Right lobe of liver (tissue), 6 donors: Measurements from ENCODE around the gene APOL2. TPM values are rescaled to one million over a fixed set of nuclear protein-coding genes. Genes with fewer than 3 reads are reported as not detected.

ENCODE experiments used
- ATAC-seq, 4 donors: fragments of 200-7000 bp; cut with Tn5 transposase; one replicate each; pipeline ENCODE4 v1.9.1; 2020; ENCODE audit warnings: mild to moderate bottlenecking in 4 of 4, moderate library complexity in 4 of 4
- DNase-seq, 3 donors: peaks; one replicate each; pipeline ENCODE4 v3.0.0-alpha.2; 2020
- H3K27ac ChIP-seq, 3 donors: fragments of 200-600 bp; one replicate each; pipeline ENCODE4 v1.8.0; 2022
- H3K27me3 ChIP-seq, 2 donors: fragments of 200-600 bp; one replicate each; pipeline ENCODE4 v1.8.0; 2022
- H3K36me3 ChIP-seq, 4 donors: fragments of 200-600 bp; sonication (generic) in 1 of 4; one replicate each; pipeline versions ENCODE4 v1.5.1 to v1.8.0; 2017 to 2022; ENCODE audit warnings: control low read depth in 1 of 4
- H3K4me1 ChIP-seq, 4 donors: fragments of 200-600 bp; sonication (generic) in 1 of 4; one replicate each; pipeline versions ENCODE4 v1.5.1 to v1.8.0; 2017 to 2022; ENCODE audit warnings: control low read depth in 1 of 4
- H3K4me3 ChIP-seq, 3 donors: fragments of 200-600 bp; one replicate each; pipeline ENCODE4 v1.8.0; 2022
- H3K9me3 ChIP-seq, 4 donors: fragments of 200-600 bp; sonication (generic) in 1 of 4; one replicate each; pipeline versions ENCODE4 v1.5.1 to v1.8.0; 2017 to 2022; ENCODE audit warnings: control low read depth in 1 of 4
- CTCF ChIP-seq, 4 donors: fragments of 200-600 bp in 3 of 4; fragments of 450-650 bp in 1 of 4; IDR thresholded peaks; one replicate each; pipeline versions ENCODE4 v1.5.1 to v1.8.0; 2016 to 2022; ENCODE audit warnings: antibody characterized with exemption in 4 of 4, mild to moderate bottlenecking in 2 of 4
- POLR2A ChIP-seq: fragments of 450-650 bp; IDR thresholded peaks from one replicate; pipeline ENCODE4 v1.6.1; 2017; ENCODE audit warnings: antibody characterized with exemption, mild to moderate bottlenecking
- WGBS: methylation state at CpG from one replicate; pipeline ENCODE4 v1.1.6; 2018; ENCODE audit warnings: low coverage, low lambda C conversion rate; ENCODE audit not compliant: insufficient coverage; ENCODE audit errors: missing lambda C conversion rate; 5-methylcytosine and 5-hydroxymethylcytosine counted together
- intact Hi-C, 2 donors: fragments of 100-400 bp; cut with DNase I; formaldehyde crosslinking; loops; one replicate each; pipeline versions ENCODE4 v1.11.2 to v1.14.1; 2022
- total RNA-seq, 6 experiments: library from RNA; depleted of rRNA in 2 of 6; stranded (reverse); fragments of >200 nt in 2 of 6; fragmentation: NEBNext Ultra II Directional in 3 of 6; extraction: Animal tissue kit (Norgen Biotek cat#: 25700) in 3 of 6; gene quantifications; one replicate each; pipeline versions ENCODE4 v1.1.0 to v1.2.4, GENCODE V29; 2016 to 2023
- donor health status: DM: no; HTN: yes; CAD: no.
- donor health status: DM: no; HTN: no; CAD: no.
- donor health status: DM: no; HTN: no; CAD: no.
- donor health status: DM: no; HTN: yes; CAD: no.
- donor health status: DM: no; HTN: yes; CAD: no.

The APOL2 gene
- total RNA-seq, 6 experiments from 2014 or later = 40.8 to 121 (median 57.5) TPM

GRCh38 chr22:36220451-36220921, 18.8 kb downstream of the APOL2 start:
- H3K4me3 ChIP-seq = no peak overlapping the region
- no peaks in the 10 kb centered on the region for H3K9me3 ChIP-seq
- DNase-seq (no peak), ATAC-seq (peak; percentile 29 to 67 (median 46))
- H3K36me3 ChIP-seq = no peaks in the 10 kb centered on the region
- peaks cover 0 to 18% (median 0%) of the 10 kb centered on the region in 4 donors for H3K4me1 ChIP-seq
- no peaks in the 10 kb centered on the region for H3K27me3 ChIP-seq
- no peak overlapping the region for H3K27ac ChIP-seq
- 38% methylated on average over 6 of the region's 9 CpGs for WGBS
- TF ChIP-seq CTCF (IDR thresholded peaks at IDR 0.05) = no peak
- no peak for TF ChIP-seq POLR2A
- intact Hi-C loops = loop anchor here in 1 of 2 donors (10.0 kb wide), 1 partner anchor 76 kb away; no protein-coding TSS in a partner anchor

GRCh38 chr22:36218648-36219193, 20.6 kb downstream of the APOL2 start:
- WGBS = 72% methylated on average over 5 of the region's 7 CpGs
- TF ChIP-seq POLR2A (no peak), CTCF (IDR thresholded peaks at IDR 0.05) (no peak)

GRCh38 chr22:36215981-36216380, 23.3 kb downstream of the APOL2 start:
- no peak overlapping the region for H3K27ac ChIP-seq
- no peaks in the 10 kb centered on the region for H3K27me3 ChIP-seq
- TF ChIP-seq CTCF (IDR thresholded peaks at IDR 0.05) = no peak
- no peaks in the 10 kb centered on the region for H3K36me3 ChIP-seq
- peaks cover 0 to 13% (median 0%) of the 10 kb centered on the region in 4 donors for H3K4me1 ChIP-seq
- no peak overlapping the region for H3K4me3 ChIP-seq
- intact Hi-C loops = no loop called here
- DNase-seq (no peak), ATAC-seq (no peak)
- H3K9me3 ChIP-seq = no peaks in the 10 kb centered on the region
- WGBS = 67% methylated on average over 2 of the region's 2 CpGs

More at GRCh38 chr22:36218648-36219193, 20.6 kb downstream of the APOL2 start:
- no peak overlapping the region for H3K27ac ChIP-seq
- intact Hi-C loops = no loop called here
- no peaks in the 10 kb centered on the region for H3K9me3 ChIP-seq
- H3K36me3 ChIP-seq = no peaks in the 10 kb centered on the region
- peaks cover 0 to 18% (median 0%) of the 10 kb centered on the region in 4 donors for H3K4me1 ChIP-seq
- ATAC-seq (no peak), DNase-seq (no peak)
- no peak overlapping the region for H3K4me3 ChIP-seq
- no peaks in the 10 kb centered on the region for H3K27me3 ChIP-seq

GRCh38 chr22:36213586-36213985, 25.7 kb downstream of the APOL2 start:
- Histone ChIP-seq H3K9me3 (no peaks in the 10 kb centered on the region), H3K27me3 (no peaks in the 10 kb centered on the region), H3K27ac (no peak overlapping the region), H3K36me3 (no peaks in the 10 kb centered on the region), H3K4me3 (no peak overlapping the region), H3K4me1 (peaks cover 0 to 13% (median 2%) of the 10 kb centered on the region in 4 donors)
- intact Hi-C loops = no loop called here
- DNase-seq (no peak), ATAC-seq (no peak)
- TF ChIP-seq CTCF (IDR thresholded peaks at IDR 0.05) (no peak), POLR2A (no peak)
- WGBS = 75% methylated on average over 4 of the region's 4 CpGs

- intact Hi-C loops = no loop called here
These were observed 26.4 kb downstream of the APOL2 start for GRCh38 chr22:36212901-36213300.

More at GRCh38 chr22:36212901-36213300, 26.4 kb downstream of the APOL2 start:
- TF ChIP-seq CTCF (IDR thresholded peaks at IDR 0.05) = no peak
- no peak for TF ChIP-seq POLR2A
- H3K9me3 ChIP-seq = no peaks in the 10 kb centered on the region
- no peak overlapping the region for H3K4me3 ChIP-seq
- peaks cover 0 to 17% (median 2%) of the 10 kb centered on the region in 4 donors for H3K4me1 ChIP-seq
- no peaks in the 10 kb centered on the region for H3K36me3 ChIP-seq
- H3K27ac ChIP-seq = no peak overlapping the region
- ATAC-seq (peak; percentile 39 to 65 (median 48)), DNase-seq (no peak)
- no peaks in the 10 kb centered on the region for H3K27me3 ChIP-seq
